Measurements from ENCODE around the gene KYAT1.

DNA sequence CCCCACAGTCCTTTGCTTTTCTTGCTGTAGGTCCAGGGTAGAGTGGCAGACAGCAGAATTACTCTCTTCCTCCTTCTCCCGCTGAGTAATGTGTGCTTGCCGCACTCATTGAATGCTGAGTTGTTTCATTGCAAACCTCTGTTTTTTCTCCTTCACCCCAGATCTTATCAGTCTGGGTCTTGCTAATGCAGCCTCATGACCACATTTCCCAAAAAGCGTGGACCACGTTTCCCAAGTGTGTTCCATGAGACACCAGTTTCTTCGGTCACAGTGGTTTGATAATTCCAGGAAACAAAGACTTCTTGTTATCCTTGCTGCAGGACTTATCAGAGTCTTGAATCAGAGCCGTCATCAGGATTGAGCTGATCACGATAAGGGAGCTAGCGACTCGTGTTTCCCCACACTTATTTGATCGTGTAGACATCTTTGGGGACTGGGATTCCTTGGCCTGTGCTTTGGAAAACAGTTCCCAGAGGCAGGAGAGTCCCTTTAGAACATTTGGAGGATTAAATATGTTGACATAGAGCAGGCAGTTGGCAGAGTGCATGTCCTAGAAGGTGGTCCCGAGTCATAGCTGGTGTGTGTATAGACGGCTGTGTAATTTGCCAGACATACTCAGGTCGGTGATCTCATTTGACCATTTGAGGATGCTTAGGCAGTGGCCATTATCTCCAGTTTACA lies 4.6 kb upstream of the KYAT1 start:
- TF ChIP-seq, protein P1, sequence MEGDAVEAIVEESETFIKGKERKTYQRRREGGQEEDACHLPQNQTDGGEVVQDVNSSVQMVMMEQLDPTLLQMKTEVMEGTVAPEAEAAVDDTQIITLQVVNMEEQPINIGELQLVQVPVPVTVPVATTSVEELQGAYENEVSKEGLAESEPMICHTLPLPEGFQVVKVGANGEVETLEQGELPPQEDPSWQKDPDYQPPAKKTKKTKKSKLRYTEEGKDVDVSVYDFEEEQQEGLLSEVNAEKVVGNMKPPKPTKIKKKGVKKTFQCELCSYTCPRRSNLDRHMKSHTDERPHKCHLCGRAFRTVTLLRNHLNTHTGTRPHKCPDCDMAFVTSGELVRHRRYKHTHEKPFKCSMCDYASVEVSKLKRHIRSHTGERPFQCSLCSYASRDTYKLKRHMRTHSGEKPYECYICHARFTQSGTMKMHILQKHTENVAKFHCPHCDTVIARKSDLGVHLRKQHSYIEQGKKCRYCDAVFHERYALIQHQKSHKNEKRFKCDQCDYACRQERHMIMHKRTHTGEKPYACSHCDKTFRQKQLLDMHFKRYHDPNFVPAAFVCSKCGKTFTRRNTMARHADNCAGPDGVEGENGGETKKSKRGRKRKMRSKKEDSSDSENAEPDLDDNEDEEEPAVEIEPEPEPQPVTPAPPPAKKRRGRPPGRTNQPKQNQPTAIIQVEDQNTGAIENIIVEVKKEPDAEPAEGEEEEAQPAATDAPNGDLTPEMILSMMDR (IDR thresholded peaks at IDR 0.05): no peak
- TF ChIP-seq ZBTB21 (CRISPR knock-in tag; IDR thresholded peaks at IDR 0.05; ENCODE audit: borderline replicate concordance) (no peak), FOXK1 (CRISPR knock-in tag; IDR thresholded peaks at IDR 0.05) (no peak), NFYB (CRISPR knock-in tag; conservative IDR thresholded peaks at IDR 0.05; ENCODE audit: low read depth) (no peak), CBFB (CRISPR knock-in tag; IDR thresholded peaks at IDR 0.05; ENCODE audit: low read depth) (no peak), ZNF416 (CRISPR knock-in tag; IDR thresholded peaks at IDR 0.05) (no peak), ETV6 (CRISPR knock-in tag; IDR thresholded peaks at IDR 0.05) (no peak)
- TF ChIP-seq, protein P2, sequence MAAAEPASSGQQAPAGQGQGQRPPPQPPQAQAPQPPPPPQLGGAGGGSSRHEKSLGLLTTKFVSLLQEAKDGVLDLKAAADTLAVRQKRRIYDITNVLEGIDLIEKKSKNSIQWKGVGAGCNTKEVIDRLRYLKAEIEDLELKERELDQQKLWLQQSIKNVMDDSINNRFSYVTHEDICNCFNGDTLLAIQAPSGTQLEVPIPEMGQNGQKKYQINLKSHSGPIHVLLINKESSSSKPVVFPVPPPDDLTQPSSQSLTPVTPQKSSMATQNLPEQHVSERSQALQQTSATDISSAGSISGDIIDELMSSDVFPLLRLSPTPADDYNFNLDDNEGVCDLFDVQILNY (CRISPR knock-in tag; IDR thresholded peaks at IDR 0.05): no peak
- TF ChIP-seq, protein P3, sequence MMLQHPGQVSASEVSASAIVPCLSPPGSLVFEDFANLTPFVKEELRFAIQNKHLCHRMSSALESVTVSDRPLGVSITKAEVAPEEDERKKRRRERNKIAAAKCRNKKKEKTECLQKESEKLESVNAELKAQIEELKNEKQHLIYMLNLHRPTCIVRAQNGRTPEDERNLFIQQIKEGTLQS (CRISPR knock-in tag; conservative IDR thresholded peaks at IDR 0.05): no peak
